ENCODE data around the gene TCF19. TPM values are rescaled to one million over a fixed set of nuclear protein-coding genes. Genes with fewer than 3 reads are reported as not detected.

Gene TCF19
- total RNA-seq, 6 experiments from 2014 or later: 0.42 to 4.4 (median 1.3) TPM

GRCh38 chr6:31142361-31142761, 16.0 kb upstream of the TCF19 start:
- TF ChIP-seq CTCF (IDR thresholded peaks at IDR 0.05): no peak
- no peak for TF ChIP-seq POLR2A (IDR thresholded peaks at IDR 0.05)
- no peak for DNase-seq
- 73% methylated on average over 2 of the region's 2 CpGs for WGBS (ENCODE audit: insufficient coverage, low coverage, low lambda C conversion rate, missing lambda C conversion rate)
- intact Hi-C loops (cut with DNase I): no loop called here
- ATAC-seq: no peak
- Histone ChIP-seq H3K36me3 (no peaks in the 10 kb centered on the region), H3K4me1 (no peaks in the 10 kb centered on the region), H3K4me3 (no peak overlapping the region), H3K9me3 (no peaks in the 10 kb centered on the region), H3K27me3 (no peaks in the 10 kb centered on the region), H3K27ac (no peak overlapping the region)

- ATAC-seq (peak; percentile 36 to 39 (median 38)), DNase-seq (no peak)
- no peak overlapping the region for H3K4me3 ChIP-seq
- WGBS (ENCODE audit: insufficient coverage, low coverage, low lambda C conversion rate, missing lambda C conversion rate): 53% methylated on average over 9 of the region's 11 CpGs
- H3K27ac ChIP-seq: no peak overlapping the region
- H3K27me3 ChIP-seq: no peaks in the 10 kb centered on the region
- TF ChIP-seq CTCF (IDR thresholded peaks at IDR 0.05) (no peak), POLR2A (IDR thresholded peaks at IDR 0.05) (no peak)
- intact Hi-C loops (cut with DNase I): no loop called here
- H3K36me3 ChIP-seq: no peaks in the 10 kb centered on the region
- H3K4me1 ChIP-seq: no peaks in the 10 kb centered on the region
- no peaks in the 10 kb centered on the region for H3K9me3 ChIP-seq
These were observed 15.2 kb upstream of the TCF19 start for GRCh38 chr6:31143148-31143547.

GRCh38 chr6:31144296-31144969, 14.0 kb upstream of the TCF19 start:
- Histone ChIP-seq H3K27me3 (no peaks in the 10 kb centered on the region), H3K9me3 (no peaks in the 10 kb centered on the region), H3K27ac (no peak overlapping the region), H3K4me1 (no peaks in the 10 kb centered on the region), H3K36me3 (no peaks in the 10 kb centered on the region), H3K4me3 (no peak overlapping the region)
- DNase-seq (no peak), ATAC-seq (no peak)
- 92% methylated on average over 13 of the region's 18 CpGs for WGBS (ENCODE audit: insufficient coverage, low coverage, low lambda C conversion rate, missing lambda C conversion rate)
- intact Hi-C loops (cut with DNase I): no loop called here
- TF ChIP-seq POLR2A (IDR thresholded peaks at IDR 0.05): no peak
- no peak for TF ChIP-seq CTCF (IDR thresholded peaks at IDR 0.05)

- intact Hi-C loops (cut with DNase I): no loop called here
These were observed 13.4 kb upstream of the TCF19 start for GRCh38 chr6:31144970-31145340.

More at GRCh38 chr6:31144970-31145340, 13.4 kb upstream of the TCF19 start:
- ATAC-seq: no peak
- no peak for TF ChIP-seq POLR2A (IDR thresholded peaks at IDR 0.05)
- no peak for TF ChIP-seq CTCF (IDR thresholded peaks at IDR 0.05)
- Histone ChIP-seq H3K27ac (no peak overlapping the region), H3K4me1 (no peaks in the 10 kb centered on the region), H3K9me3 (no peaks in the 10 kb centered on the region), H3K4me3 (no peak overlapping the region), H3K36me3 (no peaks in the 10 kb centered on the region), H3K27me3 (no peaks in the 10 kb centered on the region)
- 96% methylated on average over 4 of the region's 11 CpGs for WGBS (ENCODE audit: insufficient coverage, low coverage, low lambda C conversion rate, missing lambda C conversion rate)
- no peak for DNase-seq

All from right lobe of liver (tissue), 6 donors.